GM18873 (cell line): ENCODE data around the gene KRTAP4-6.
"Not testable (repeated sequence)": the region's sequence is repeated elsewhere in the genome, so short reads cannot be mapped to it uniquely, and the experiment has no call there.

Experiments
- ATAC-seq: cut with Tn5 transposase; IDR thresholded peaks from one replicate; pipeline ENCODE4 v1.9.1; 2021; ENCODE audit warnings: mild to moderate bottlenecking, moderate library complexity, moderate number of reproducible peaks; ENCODE audit not compliant: unreplicated experiment, low FRiP score

Gene KRTAP4-6

DNA sequence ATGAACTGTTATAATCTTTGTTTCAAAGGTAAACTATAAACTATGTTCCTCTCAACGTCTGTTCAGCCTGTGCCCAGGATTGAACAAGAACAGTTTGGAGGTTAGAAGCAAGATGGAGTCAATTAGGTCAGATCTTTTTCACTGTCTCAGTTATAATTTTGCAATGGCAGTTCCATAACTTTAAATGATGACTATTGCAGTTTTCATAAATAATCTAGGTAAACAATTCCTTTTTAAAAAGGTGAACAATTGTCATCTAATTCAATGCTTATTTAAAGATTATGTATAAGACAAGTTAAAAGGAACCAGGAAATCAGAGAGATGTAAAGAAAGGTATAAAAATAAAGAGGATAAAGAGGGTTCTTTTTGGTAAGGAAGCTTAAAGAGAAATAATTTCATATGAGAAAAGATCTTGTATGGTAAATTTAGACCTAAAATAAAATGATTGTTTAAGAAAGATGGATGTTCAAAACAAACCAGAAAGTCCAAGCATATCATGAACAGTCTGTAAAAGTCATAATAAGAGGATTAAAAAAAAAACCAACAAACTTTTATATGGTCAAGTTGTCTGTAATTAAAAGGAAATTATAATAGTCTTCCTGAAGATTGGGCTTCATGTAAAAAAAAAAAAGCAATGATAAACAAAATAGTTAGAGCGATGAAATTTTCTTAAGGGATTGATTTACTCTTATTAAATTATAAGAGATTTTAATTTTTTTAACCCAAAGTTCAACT lies 29.0 kb downstream of the KRTAP4-6 start:
- ATAC-seq: no peak

GRCh38 chr17:41108728-41109386 lies 31.5 kb downstream of the KRTAP4-6 start:
- not testable (repeated sequence) for ATAC-seq

- no peak for ATAC-seq
Measured at GRCh38 chr17:41107941-41108450, 32.3 kb downstream of the KRTAP4-6 start.

- ATAC-seq: not testable (repeated sequence)
Measured at GRCh38 chr17:41105347-41105746, 35.0 kb downstream of the KRTAP4-6 start, which contains the start of gene KRTAP4-9. TSS of gene KRTAP4-9 (plus strand) at chr17:41105389. CDS start at chr17:41105389, 0 bp downstream.

- ATAC-seq: not testable (repeated sequence)
Measured at GRCh38 chr17:41104386-41105038, 35.8 kb downstream of the KRTAP4-6 start.

DNA sequence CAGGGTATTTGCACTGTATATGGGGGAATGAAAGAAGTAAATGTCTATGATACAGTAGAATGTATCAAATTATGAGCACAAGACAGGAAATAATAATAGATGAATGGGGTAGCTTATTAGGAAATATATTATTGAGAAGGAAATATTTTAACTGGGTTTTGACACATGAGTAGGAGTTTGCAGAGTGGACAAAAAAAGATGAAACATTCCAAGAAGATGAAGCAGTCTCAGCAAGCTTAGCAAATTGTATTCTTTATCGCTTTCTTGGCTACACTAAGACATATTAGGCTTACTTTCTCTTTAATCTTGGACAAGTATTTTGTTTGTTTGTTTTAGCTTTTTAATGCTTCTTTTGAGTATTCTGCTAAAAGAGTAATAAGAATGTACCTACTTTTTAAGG lies 36.4 kb downstream of the KRTAP4-6 start:
- ATAC-seq: no peak

DNA sequence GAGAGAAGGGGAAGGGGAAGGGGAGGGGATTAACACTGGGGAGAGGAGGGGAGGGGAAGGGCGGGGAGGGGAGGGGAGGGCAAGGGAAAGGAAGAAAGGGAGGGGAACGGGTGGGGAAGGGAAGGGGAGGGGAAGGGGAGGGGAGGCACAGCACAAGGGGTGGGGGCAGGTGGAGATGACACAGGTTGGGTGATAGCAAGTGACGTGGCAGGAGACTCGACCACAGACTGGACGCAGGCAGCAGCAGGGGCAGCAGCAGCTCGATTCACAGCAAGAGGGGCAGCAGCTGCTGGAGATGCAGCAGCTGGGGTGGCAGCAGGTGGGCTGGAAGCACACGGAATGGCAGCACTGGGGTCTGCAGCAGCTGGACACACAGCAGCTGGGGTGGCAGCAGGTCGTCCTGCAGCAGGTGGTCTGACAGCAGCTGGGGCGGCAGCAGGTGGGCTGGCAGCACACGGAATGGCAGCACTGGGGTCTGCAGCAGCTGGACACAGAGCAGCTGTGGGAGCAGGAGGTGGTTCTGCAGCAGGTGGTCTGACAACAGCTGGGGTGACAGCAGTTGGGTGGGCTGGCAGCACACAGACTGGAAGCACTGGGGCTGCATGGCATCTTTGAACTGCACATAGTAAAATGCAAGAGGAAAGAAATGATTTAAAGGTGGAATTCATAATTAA lies 38.6 kb downstream of the KRTAP4-6 start, which contains the start of gene KRTAP4-16:
TSS of gene KRTAP4-16 (minus strand) at position 624 of the 674 bp plus-strand sequence. CDS start at position 624, 0 bp downstream.
- ATAC-seq: no peak

- not testable (repeated sequence) for ATAC-seq
Measured at GRCh38 chr17:41099682-41100480, 40.5 kb downstream of the KRTAP4-6 start.

- ATAC-seq: no peak
Measured at GRCh38 chr17:41098481-41098880, 41.9 kb downstream of the KRTAP4-6 start.

GRCh38 chr17:41098042-41098441 lies 42.3 kb downstream of the KRTAP4-6 start, which contains the start of gene KRTAP4-8:
TSS of gene KRTAP4-8 (minus strand) at chr17:41098142. CDS start at chr17:41098084, 58 bp downstream.
- no peak for ATAC-seq

DNA sequence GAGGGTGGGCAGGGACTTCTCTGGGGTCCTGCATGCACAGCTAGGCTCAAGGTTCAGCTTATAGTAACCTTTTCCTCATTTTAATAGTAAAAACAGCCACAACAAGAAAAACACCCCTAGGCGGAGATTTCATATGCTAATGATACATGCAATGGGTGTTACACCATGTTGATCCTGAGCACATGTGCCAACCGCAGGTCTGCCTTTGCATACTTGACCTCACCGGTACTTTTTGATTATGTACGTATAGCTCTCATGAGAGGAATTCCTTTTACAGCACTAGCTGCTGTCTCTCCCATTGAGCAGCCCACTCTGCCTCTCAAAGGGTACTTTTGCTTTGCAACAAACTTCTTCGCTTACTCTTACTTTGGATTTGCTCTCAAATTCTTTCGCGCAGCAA lies 44.3 kb downstream of the KRTAP4-6 start:
- ATAC-seq: no peak
